ENCODE measurements around the gene CPEB1.

CPEB1 gene

DNA sequence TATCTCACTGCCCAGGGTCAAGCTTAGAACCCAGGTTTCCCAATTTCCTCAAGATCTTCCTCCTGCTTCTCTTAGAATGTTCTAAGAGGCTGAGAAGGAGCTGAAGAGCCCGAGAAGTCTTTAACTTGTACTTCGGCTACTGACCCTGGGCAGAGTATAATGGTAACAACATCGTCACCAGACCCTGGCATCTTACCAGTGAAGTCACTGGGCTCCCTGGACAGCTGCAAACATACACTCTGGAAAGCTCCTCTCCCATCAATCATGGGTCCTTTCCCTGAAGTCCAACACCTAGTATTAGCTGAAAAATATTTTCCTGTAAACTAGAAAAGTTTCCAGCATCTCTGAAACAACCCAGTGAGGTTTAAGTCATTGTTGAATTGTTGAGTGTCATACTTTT is 22.7 kb downstream of the CPEB1 start:
- no peaks in the 10 kb centered on the region for H3K36me3 Mint-ChIP-seq (ENCODE audit: low read depth)

DNA sequence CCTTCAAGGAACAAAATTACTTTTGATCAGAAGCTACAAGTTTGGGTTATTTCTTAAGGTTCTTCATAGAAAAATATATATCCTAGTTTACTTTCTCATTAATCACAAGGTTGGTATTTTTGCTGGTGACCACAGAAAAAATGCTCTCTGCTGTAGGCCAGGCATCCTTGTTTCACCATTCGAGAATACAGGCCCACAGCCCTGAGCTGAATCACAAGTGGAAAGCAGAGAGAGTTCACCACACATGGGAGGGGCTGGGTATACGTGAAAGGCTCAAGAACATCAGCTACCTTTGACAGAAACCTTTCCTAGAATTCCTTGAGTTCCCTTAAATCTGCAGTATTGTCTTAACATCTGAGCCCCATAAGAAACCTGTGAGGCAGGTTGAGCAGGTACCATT is 23.2 kb downstream of the CPEB1 start:
- Mint-ChIP-seq H3K9me3 (no peaks in the 10 kb centered on the region), H3K4me3 (no peak overlapping the region), H3K36me3 (ENCODE audit: low read depth) (no peaks in the 10 kb centered on the region), H3K4me1 (no peaks in the 10 kb centered on the region), H3K27ac (no peak overlapping the region), H3K27me3 (ENCODE audit: low read depth, poor library complexity) (peaks cover 19% of the 10 kb centered on the region)
- DNase-seq = no peak
- TF ChIP-seq, protein P1, sequence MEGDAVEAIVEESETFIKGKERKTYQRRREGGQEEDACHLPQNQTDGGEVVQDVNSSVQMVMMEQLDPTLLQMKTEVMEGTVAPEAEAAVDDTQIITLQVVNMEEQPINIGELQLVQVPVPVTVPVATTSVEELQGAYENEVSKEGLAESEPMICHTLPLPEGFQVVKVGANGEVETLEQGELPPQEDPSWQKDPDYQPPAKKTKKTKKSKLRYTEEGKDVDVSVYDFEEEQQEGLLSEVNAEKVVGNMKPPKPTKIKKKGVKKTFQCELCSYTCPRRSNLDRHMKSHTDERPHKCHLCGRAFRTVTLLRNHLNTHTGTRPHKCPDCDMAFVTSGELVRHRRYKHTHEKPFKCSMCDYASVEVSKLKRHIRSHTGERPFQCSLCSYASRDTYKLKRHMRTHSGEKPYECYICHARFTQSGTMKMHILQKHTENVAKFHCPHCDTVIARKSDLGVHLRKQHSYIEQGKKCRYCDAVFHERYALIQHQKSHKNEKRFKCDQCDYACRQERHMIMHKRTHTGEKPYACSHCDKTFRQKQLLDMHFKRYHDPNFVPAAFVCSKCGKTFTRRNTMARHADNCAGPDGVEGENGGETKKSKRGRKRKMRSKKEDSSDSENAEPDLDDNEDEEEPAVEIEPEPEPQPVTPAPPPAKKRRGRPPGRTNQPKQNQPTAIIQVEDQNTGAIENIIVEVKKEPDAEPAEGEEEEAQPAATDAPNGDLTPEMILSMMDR (IDR thresholded peaks at IDR 0.05) = no peak

More for the DNA sequence above, 22.7 kb downstream of the CPEB1 start:
- peaks cover 19% of the 10 kb centered on the region for H3K27me3 Mint-ChIP-seq (ENCODE audit: low read depth, poor library complexity)
- H3K4me1 Mint-ChIP-seq = no peaks in the 10 kb centered on the region
- no peak overlapping the region for H3K4me3 Mint-ChIP-seq
- no peak for DNase-seq
- no peaks in the 10 kb centered on the region for H3K9me3 Mint-ChIP-seq
- TF ChIP-seq, protein P1 (IDR thresholded peaks at IDR 0.05) = no peak
- no peak overlapping the region for H3K27ac Mint-ChIP-seq

DNA sequence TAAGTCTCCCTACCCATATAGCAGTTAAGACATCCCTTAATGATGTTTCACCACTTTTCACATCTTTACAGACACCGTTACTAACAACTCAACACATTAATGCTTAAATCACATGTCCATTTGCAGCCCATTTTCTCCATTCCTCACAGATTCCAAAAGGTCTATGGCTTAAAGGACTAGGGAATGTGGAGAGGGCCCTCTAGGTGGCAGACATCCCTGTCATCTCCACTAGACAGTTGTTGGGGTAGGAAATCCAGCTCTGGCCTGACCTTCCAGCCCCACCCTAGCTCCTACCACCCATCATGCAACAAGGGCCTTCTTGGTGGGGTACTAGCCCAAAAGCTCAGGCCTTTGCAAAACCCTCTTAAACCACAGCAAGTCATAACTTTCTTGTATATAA is 25.2 kb downstream of the CPEB1 start:
- Mint-ChIP-seq H3K4me1 (no peaks in the 10 kb centered on the region), H3K27me3 (ENCODE audit: low read depth, poor library complexity) (peaks cover 25% of the 10 kb centered on the region), H3K9me3 (no peaks in the 10 kb centered on the region), H3K36me3 (ENCODE audit: low read depth) (no peaks in the 10 kb centered on the region), H3K27ac (no peak overlapping the region), H3K4me3 (no peak overlapping the region)
- DNase-seq = no peak
- TF ChIP-seq, protein P1 (IDR thresholded peaks at IDR 0.05) = no peak

DNA sequence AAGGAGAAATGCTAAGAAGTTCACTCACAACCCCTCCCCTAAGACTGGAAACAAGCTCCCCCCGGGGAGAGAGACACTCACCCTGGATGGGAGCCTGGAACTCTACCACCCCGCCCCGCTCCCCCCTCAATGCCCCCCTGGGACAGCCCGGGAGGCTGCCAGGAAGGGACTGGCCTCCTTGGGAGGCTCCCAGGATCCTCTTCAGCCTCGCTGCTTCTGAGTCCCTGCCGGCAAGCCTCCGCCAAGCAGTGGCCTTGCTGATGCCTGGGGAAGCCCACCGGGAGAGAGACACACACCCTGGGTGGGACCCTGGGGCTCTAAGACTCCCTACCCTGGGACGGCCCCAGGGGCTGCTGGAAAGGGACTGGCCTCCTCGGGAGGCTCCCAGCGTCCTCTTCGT is 33.4 kb downstream of the CPEB1 start:
- Mint-ChIP-seq H3K4me3 (no peak overlapping the region), H3K36me3 (ENCODE audit: low read depth) (no peaks in the 10 kb centered on the region), H3K27ac (no peak overlapping the region), H3K9me3 (no peaks in the 10 kb centered on the region), H3K27me3 (ENCODE audit: low read depth, poor library complexity) (peaks cover 37% of the 10 kb centered on the region), H3K4me1 (no peaks in the 10 kb centered on the region)
- peak; percentile 4 for DNase-seq
- TF ChIP-seq, protein P1 (IDR thresholded peaks at IDR 0.05) = no peak

DNA sequence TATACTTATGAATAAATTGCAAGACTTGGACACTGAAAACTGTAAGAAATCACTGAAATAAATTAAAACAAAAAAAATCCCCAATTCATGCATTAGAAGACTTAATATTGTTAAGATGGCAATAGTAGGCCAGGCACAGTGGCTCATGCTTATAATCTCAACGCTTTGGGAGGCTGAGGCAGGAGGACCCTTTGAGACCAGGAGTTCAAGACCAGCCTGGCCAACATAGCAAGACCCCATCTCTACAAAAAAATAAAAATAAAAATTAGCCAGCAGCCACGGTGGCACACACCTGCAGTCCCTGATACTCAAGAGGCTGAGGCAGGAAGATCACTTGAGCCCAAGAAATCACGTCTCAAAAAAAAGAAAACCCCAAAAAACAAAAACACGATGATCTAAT is 35.8 kb downstream of the CPEB1 start:
- H3K27me3 Mint-ChIP-seq (ENCODE audit: low read depth, poor library complexity) = peaks cover 30% of the 10 kb centered on the region
- no peaks in the 10 kb centered on the region for H3K36me3 Mint-ChIP-seq (ENCODE audit: low read depth)
- no peaks in the 10 kb centered on the region for H3K4me1 Mint-ChIP-seq
- H3K4me3 Mint-ChIP-seq = no peak overlapping the region
- DNase-seq = no peak
- H3K9me3 Mint-ChIP-seq = no peaks in the 10 kb centered on the region
- TF ChIP-seq, protein P1 (IDR thresholded peaks at IDR 0.05) = no peak
- no peak overlapping the region for H3K27ac Mint-ChIP-seq

DNA sequence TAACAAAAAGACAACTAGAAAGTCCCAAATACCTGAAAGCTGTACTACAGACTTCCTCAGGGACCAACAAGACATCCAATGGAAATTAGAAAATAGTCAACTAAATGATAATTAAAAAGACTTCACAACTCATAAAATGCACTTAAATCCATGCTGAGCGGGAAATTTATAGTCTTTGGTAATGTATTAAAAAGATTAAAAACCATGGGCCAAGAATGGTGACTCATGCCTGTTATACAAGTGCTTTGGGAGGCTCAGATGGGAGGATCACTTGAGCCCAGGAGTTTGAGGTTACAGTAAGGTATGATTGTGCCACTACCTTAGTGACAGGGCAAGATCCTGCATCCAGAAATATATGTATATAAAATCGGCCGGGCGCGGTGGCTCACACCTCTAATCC is 45.0 kb downstream of the CPEB1 start:
- no peaks in the 10 kb centered on the region for H3K36me3 Mint-ChIP-seq (ENCODE audit: low read depth)
- H3K4me1 Mint-ChIP-seq = no peaks in the 10 kb centered on the region
- TF ChIP-seq, protein P1 (IDR thresholded peaks at IDR 0.05) = no peak
- H3K9me3 Mint-ChIP-seq = no peaks in the 10 kb centered on the region
- no peak overlapping the region for H3K4me3 Mint-ChIP-seq
- H3K27ac Mint-ChIP-seq = no peak overlapping the region
- H3K27me3 Mint-ChIP-seq (ENCODE audit: low read depth, poor library complexity) = peaks cover 12% of the 10 kb centered on the region
- no peak for DNase-seq
